ENCODE results near the gene KRT75.

DNA sequence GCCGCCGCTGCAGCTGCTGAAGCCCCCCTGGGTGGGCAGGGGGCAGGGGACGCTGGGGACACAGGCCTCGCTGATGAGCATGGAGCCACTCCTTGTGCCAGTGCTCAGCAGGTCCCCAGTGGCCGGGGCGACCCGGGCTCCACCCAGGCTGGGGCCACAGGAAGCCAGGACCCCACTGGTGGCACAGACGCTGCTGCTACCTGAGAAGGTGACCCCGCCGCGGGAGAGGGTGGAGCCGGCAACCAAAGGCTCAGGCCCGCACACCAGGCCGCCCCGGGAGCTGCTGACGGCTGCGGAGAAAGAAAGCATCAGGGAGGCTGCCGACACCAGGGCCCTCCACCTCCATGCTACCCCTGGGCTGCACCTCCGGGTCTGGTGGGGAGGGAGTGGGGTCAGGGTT is 56.1 kb downstream of the KRT75 start:
- TF ChIP-seq, protein P1, sequence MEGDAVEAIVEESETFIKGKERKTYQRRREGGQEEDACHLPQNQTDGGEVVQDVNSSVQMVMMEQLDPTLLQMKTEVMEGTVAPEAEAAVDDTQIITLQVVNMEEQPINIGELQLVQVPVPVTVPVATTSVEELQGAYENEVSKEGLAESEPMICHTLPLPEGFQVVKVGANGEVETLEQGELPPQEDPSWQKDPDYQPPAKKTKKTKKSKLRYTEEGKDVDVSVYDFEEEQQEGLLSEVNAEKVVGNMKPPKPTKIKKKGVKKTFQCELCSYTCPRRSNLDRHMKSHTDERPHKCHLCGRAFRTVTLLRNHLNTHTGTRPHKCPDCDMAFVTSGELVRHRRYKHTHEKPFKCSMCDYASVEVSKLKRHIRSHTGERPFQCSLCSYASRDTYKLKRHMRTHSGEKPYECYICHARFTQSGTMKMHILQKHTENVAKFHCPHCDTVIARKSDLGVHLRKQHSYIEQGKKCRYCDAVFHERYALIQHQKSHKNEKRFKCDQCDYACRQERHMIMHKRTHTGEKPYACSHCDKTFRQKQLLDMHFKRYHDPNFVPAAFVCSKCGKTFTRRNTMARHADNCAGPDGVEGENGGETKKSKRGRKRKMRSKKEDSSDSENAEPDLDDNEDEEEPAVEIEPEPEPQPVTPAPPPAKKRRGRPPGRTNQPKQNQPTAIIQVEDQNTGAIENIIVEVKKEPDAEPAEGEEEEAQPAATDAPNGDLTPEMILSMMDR (IDR thresholded peaks at IDR 0.05; ENCODE audit: low read depth, low read length, poor library complexity, severe bottlenecking): no peak
- no peak for TF ChIP-seq EZH2phosphoT487 (IDR thresholded peaks at IDR 0.05; ENCODE audit: borderline replicate concordance, low read length)
